HG02678 (cell line): ENCODE results near the gene EIPR1.
"Not testable (repeated sequence)": the region's sequence is repeated elsewhere in the genome, so short reads cannot be mapped to it uniquely, and the experiment has no call there.

Experiments used
- ATAC-seq: cut with Tn5 transposase; IDR thresholded peaks from one replicate; pipeline ENCODE4 v1.9.1; 2021; ENCODE audit warnings: mild to moderate bottlenecking, moderate library complexity; ENCODE audit not compliant: unreplicated experiment

The EIPR1 gene

DNA sequence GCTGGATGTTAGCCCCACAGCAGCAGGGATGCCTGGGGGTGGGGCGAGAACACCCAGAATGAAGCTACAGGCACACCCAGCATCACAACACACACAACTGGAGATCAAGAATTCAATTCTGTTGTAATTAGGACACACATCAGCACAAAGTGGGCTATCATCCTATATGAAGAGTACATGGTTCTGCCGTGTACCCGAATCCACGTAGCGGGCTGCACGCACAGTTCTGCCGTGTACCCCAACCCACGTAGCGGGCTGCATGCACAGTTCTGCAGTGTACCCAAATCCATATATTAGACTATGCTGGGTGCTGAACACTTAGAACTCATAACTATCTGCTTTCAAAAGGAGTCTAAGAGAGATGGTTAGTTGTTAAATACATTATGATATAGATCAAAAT lies 86.5 kb downstream of the EIPR1 start:
- no peak for ATAC-seq

DNA sequence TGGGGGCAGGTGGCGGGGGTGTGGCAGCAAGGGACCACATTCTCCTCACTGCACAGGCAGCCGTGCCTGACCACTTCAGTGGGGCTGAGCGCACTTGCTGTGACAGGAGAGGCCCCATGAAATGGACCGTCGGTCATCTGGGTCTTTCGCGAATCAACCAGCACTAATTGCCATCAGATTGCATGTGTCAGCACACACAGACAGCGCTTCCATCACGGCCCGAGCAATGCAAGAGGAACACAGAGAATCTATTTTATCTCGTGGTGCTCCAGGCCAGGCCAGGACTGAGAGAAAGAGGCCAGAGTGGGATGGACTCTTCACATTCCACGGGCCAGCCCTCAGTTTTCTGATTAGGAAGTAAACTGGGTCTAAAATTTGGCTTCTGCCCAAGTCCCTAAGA lies 87.0 kb downstream of the EIPR1 start:
- no peak for ATAC-seq

DNA sequence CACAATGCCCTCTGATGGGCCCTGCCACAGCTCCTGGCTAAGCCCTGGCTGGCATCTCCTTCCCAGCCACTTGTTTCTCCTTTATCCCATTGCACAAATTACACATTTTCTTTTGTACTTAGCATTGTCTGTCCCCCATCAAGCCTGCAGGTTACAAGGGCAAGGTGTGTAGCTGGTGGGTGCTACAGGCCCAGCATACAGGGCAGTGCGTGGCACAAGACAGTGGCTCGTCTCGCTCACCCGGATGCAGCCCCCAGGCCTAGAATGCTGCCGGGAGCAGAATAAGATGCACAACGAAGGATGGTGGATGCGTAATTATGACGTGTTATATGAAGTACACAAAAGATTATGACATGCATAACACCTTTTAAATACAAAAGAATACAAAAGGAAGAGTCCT lies 87.6 kb downstream of the EIPR1 start:
- ATAC-seq = no peak

DNA sequence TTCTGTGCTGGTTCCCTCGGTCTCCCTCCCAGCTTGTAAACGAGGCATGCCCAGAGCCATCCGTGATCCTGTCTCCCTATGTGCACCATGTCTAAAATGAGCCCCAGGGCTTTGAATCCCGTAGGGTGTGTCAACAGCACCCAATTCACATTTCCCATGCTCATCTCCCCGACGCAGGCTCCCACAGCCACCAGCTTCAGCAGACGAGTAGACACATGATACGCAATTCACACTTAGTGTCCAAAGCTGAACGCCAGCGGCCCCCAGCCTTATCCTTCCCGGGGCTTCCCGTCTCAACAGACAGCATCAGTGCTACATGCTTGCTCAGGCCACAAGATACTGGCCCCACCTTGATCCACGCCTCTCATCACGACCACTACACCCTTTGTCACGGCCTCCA lies 88.1 kb downstream of the EIPR1 start:
- no peak for ATAC-seq

DNA sequence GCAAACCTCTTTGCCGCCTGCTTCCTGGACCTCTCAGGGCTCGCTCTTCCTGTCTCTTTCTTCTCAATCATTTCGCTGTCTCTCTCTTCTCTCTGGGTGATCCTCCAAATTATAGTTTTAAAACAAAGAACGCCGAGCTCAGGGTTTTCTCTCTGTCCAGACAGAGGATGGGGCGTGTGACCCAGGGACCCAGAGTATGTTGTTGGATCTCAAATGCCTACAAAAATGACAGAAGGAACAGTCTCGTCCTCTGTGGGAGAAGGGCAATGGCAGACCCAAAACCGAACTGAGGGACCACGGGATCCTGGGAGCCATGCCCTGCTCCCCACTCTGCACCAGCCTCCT lies 88.5 kb downstream of the EIPR1 start:
- ATAC-seq = no peak

DNA sequence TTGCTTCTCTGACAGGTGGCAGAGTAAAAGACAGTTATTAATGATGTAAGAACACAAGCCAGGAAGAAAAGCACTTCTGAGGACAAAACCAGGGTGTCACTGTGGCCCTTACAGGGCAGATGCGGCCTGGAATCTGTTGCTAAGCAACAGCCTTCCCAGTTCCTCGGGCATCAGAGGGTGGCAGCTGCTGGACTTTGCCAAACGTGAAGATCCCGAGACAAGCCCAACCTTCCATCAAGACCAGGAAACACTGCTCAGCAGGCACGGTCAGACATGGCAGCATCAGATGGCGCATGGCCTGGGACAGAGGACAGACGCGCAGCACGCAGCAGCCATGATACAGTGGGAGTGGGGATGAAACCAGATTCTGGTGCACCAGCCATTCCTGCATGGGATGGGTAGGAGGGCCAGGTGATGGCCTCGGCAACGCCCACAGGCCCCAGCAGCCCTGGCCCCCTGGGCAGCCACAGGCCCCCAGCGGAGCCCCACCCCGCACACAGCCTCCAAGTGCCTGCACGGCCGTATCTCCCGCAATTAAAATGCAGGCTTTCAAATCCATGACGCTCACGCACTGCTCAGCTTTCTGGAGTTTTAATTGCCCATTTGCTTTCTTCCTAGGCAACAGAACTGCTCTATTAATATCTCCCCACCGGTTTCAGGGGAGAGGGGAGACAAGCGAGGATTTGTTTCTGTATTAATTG lies 89.0 kb downstream of the EIPR1 start:
- ATAC-seq = no peak

DNA sequence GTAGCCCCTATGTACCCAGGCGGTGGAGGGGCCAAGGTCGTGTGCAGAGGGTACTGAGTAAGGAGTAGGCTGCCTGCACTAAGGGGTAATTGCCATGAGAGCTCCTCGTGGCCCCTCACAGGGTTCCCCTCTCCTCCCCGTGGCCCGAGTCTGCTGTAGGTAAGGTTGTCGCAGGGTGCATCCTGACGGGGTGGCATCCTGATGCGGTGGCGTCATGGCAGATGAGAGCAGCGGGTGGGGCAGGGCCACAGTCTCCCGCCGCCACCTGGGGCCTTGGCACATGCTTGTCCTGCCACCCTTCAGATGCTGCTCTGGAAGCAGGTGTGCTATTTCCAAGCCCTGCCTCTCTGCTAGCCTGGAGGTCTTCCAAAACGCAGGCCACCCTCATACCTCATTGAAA lies 89.7 kb downstream of the EIPR1 start:
- ATAC-seq = no peak

DNA sequence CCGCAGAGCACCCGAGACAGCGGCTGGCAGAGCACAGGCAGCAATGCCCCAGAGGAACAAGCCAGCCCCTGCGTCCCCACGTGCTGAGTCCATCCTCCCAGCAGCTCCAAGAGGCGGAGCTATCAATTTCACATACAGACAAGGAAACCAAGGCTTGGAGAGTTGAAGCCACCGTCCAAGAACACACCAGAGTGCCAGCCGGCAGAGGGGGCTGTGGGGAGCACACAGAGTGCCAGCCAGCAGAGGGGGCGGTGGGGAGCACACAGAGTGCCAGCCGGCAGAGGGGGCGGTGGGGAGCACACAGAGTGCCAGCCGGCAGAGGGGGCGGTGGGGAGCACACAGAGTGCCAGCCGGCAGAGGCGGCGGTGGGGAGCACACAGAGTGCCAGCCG lies 91.0 kb downstream of the EIPR1 start:
- not testable (repeated sequence) for ATAC-seq

DNA sequence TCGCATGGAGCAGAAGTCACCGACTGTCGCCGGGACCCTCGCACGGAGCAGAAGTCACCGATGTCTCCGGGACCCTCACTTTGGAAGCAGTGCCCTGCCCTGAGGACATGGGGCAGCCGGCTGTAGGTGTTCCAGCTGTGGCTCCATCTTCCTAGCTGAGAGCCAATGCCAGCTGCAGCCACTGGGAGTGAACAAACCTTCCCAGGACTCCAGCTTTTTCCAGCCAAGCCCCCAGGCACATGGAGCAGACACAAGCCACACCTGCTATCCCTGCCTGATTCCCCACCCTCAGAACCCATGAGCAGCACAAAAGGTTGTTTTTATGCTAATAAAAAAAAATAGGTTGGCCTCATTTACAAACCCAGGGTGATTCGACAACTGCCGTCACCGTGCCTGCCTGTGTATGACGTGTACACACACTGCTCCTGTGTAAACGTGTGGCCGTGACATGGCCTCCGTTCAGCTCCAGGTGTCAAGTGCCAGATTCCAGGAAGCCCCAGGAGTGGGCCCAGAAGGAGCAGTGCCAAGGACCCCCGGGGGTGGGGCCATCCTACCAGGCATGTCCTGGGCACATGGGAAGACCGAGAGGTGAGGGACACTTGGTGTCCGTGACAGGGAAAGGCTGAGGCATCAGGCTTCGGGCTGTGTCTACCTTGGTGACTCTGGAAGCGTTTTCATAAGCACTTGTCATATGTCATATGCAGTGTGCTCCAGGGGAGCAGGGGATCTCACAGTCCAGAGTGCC lies 91.5 kb downstream of the EIPR1 start:
- ATAC-seq = no peak

DNA sequence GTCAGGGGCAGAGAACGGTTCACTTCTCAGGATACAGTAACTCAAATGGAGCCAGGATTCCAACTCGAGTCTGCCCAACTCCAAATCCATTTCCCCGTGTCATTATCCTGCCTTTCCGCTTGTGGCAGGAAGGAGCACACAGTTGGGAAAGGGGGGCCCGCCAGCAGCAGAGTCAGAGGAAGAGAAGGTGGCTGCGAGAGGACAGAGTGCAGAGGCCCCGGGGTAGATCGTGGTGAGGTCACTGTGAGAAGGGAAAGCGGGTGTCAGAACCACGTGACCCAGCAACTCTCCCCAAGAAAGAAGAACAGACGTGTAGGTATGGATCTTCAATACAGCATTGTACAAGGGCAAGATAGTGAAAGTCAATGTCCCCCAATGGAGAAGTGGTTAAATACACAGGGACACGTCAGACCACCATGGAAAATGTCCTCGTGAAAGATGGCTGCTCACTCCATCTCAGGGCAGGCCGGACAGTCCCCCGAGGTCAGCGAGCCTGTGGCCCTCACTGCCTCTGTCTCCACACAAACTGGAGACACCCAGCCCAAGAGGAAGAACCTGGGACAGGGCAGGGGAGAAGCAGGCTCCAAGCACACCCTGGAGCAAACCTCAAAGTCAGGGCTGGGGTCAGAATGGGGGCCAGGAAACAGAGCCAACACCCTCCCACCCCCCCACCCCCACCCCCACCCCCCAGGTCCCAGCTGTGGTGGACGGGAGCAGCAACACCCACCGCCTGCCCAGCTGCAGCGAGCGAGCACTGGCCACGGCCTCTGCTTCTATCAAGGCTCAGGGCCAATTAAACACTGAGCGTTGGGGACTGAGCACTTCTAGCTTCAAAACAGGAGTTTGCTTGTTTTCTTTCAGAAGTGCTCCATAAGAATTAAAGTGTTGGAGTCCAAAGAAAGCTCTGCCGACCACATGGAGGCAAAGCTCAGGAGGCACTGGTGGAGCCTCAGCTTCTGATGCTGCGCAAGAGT lies 92.7 kb downstream of the EIPR1 start:
- ATAC-seq = no peak

DNA sequence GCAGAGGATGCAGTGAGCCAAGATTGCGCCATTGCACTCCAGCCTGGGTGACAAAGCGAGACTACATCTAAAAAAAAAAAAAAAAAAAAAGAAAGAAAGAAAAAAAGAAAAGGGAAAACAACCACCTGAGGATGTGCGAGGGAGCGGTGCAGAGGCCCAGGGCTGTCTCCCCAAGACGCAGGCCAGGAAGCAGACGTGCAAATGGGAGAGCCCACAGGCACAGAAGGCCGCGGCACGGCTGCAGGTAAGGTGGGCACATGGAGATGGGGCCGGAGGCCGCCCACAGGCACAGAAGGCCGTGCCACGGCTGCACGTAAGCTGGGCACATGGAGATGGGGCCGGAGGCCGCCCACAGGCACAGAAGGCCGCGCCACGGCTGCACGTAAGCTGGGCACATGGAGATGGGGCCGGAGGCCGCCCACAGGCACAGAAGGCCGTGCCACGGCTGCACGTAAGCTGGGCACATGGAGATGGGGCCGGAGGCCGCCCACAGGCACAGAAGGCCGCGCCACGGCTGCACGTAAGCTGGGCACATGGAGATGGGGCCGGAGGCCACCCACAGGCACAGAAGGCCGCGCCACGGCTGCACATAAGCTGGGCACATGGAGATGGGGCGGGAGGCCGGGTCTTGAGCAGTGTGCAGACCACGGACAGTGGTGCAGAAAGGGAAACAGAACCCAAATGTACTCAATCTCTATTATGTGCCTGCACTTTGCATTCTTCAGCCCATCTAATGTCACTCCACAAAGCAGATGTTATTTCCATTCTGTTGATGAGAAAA lies 93.6 kb downstream of the EIPR1 start:
- ATAC-seq = not testable (repeated sequence)

DNA sequence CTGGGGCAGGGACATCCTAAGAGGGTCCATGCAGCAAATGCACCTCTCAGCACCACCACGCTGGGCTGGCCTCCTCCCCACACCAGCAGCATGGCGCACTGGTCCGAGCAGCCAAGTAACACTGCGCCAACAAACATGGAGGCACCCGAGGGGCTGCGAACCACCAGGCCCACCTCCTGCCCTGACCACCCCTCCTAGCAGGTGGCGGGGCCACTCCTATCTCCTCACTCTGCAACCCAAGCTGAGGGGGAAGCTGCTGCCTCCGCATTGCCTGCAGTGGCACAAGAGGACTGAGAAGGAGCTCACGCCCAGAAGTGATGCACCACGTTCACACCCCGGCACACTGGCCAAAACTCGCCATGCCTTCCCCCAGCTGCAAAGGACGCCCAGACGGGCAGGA lies 94.4 kb downstream of the EIPR1 start:
- ATAC-seq = no peak

DNA sequence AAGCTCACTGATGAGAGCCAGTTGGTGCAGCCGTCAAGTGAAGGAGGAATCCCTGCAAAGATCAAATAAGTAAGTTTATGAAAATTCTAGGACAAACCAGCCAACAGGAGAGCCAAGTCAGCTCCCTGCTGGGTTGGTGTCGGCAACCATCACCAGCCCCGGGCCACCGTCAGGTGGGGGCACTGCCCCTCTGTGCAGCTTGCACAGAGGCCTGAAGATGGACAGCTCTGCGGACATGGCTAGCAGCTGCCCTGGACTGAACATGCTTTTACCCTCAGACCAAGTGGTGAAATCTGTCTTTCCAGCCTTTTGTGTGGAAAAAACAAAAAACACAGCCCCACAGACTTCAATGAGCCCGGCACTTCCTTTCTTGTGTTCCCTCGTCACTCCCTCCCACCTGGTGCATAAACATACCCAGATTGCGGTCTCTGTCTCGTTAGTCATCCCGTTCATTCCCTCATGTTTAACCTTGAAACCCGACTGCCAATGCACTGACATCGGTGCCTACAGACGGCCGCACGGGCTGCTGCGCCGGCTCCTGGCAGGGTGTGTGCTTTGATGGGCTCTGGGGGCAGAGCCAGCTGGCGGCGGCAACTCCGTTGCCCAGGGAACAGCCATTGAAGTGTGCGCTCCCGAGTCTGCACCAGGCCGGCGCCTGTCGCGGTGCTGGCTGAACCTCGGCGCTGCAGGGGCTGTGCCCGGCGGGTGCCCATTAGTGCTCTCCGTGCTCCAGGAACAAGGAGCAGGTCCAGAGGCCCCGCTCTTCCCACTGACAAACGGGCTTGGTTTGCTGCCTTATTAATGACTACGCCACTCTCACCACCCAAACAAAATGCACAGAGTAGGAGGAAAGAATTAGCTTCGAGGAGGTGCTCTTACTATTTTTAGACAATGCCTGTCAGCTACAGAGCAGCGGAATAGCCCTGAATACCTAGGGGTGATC lies 95.3 kb downstream of the EIPR1 start:
- no peak for ATAC-seq

DNA sequence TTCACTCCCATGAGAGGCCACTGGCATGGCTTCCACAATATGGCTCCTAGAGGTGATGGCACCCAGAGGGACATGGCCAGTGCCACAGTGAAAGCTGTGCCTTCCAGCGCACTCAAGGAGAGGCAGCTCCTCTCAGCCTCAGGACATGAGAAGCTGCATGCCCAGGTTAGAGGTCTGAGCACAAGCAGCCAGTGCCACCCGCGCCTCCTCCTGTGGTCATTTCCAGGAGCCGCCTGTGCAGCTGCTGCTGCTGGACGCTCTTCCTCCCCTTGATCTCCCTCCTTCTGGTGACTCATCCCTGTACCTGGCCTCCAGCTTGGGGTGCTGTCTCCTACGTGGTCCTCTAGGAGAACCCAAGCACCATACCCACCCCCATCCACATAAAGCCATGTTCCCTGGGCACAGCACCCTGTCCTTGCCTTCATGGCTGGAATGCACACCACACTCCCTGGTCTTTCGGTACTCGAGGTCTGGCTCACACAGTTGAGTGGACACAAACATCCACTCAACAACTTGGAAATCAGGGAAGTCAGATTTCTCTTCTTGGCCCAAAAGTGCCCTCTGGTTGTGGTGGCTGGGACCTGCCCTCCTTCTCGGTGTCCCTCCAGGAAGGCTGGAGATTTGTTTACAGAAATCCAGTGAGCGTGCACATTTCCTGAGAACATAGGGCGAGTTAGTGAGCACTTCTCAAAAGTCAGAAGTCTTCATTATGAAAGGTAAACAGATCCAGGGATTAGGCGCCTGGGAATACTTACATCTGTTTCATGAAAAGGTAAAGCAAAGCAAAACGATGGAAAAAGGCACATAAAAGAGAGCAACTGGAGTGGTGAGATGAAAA lies 96.7 kb downstream of the EIPR1 start:
- ATAC-seq = no peak

DNA sequence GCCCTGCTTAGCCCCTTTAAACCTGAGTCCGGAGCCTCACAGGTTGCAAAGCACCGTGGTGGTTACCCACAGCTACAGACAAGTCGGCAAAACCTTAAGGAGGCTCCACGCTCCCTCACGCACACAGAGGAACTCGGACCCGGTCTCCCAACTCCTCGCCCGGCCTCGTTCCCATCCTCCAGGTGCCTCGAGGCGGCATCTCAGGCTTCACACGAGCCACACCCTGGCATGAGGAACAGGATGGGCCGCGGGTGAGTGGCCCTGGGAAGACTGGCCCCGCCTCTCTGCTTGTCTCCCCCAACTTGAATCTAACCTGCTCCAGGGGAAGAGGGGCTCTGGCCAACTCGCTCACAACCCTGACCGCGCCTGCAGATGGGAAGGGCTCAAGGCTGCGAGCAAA lies 97.4 kb downstream of the EIPR1 start:
- ATAC-seq = no peak

DNA sequence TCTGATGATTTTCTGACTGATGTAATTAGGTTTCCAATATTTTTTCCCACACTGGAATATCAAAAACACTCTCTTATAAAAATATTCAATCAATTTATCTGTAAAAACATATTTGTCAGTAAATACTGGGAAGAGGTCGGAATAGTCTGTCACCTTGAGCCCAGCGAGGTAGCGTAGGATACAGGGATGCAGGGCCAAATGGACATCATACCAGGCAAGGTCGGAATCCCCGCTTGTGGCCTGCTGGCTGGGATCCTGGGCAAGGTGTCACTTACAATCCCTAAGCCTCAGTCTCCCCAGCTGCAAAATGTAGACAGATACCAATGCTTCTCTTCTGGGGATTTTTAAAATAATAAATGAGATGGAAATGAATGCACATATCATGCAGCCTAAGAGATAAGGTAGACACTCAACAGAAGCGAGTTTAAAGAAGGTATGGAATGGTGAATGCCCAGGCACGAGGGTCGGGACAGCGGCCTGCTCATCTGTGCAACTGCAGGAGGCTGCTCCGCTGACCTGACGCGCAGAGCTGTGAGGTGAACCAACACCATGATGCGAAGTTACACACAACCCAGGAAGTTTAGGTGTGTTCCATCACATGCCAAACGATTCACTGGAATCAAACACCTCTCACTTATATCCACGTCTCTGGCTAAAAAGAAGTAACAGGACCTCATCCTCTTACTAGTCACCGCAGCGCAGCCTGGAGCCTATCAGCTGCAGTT lies 98.2 kb downstream of the EIPR1 start:
- ATAC-seq = no peak

DNA sequence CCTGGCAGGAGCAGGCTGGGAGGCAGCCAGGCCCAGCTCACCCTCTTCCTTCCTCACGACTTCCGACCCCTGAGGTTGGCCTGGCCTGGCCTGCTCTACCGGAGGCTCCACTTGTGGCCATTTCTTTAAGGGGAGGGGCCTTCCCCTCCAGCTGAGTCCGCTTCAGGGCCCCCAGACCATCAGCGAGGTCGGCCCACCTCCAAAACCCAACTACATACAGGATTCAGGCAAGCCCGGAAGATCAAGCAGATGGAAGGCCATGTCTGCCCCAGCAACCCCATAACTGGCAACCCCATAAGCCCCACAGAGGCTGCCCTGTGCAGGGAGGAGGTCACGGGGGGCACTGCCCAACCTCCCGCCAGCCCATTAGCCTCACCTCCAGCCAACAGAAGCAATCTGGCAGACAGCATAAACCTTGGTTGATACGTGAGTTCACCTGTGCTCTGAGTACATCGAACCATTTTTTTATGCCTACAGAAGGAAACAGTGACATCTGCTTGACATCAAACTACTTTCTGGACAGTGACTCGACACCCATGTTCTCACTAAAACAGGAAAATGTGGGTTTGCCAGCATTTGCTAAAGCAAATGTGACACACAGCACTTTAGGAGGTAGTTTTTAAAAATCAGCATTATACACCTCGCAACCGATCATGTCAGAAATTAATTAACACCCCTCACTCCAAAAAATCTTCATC lies 98.9 kb downstream of the EIPR1 start:
- ATAC-seq = no peak
